Stimulated activated CD8-positive, alpha-beta memory T cell treated with anti-CD3 and anti-CD28 coated beads, Interleukin-7, amount 100 ng/mL, for 48 hours (primary cell): Measurements from ENCODE around the gene MTHFD1L.
"Not testable (repeated sequence)": the region's sequence is repeated elsewhere in the genome, so short reads cannot be mapped to it uniquely, and the experiment has no call there.

Experiments
- DNase-seq, 2 donors: peaks; one replicate each; pipeline ENCODE4 v3.0.0-alpha.2; 2020; ENCODE audit warnings: low read depth in 1 of 2; ENCODE audit errors: extremely low read depth in 1 of 2

The MTHFD1L gene

GRCh38 chr6:150865406-150866146 is at the start of gene MTHFD1L:
Gene MTHFD1L (plus strand): TSS chr6:150865702. CDS start chr6:150865823, 121 bp downstream.
- DNase-seq: peak; percentile 64

DNA sequence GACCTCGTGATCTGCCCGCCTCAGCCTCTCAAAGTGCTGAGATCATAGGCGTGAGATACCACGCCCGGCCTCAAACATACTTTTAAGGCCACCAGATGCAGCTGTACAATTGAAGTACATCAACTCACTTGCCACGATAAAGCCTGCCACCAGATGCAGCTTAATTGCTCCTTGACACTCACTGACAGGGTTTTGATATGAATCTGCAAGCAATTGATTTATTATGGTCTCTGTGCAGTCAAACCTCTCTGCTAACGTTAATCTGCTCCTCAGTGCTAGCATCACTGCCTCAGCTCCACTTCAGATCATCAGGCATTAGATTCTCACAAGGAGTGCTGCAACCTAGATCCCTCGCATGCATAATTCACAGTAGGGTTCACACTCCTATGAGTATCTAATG is 48.9 kb upstream of the MTHFD1L start:
- not testable (repeated sequence) for DNase-seq

DNA sequence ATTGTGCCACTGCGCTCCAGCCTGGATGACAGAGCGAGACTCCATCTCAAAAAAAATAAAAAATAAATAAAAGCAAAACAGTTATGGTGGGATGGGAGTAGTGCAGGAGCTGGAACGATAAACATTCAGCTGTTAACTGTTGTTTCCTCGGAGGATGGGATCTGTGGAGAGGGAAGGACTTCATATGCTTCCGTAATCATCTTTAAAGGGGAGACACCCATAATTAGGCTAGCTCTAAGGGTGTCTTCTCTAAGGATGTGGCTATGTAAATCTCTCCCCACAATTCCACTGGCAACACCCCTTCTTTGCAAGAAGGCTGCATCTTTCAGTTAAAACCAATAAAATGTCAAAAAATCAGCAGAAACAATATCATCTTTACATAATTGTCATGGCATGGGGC is 42.6 kb upstream of the MTHFD1L start:
- DNase-seq: no peak

DNA sequence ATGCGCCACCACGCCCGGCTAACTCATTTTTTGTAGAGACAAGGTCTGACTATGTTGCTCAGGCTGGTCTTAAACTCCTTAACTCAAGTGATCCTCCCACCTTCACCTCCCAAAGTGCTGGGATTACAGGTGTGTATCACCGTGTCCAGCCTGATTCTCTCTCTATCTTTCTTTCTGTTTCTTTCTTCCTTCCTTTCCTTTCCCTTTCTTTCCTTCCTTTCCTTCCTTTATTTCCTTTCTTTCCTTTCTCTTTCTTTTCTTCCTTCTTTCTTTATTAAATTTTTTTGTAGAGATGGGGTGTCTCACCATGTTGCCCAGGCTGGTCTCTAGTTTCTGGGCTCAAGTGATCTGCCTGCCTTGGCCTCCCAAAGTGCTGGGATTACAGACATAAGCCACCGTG is 38.7 kb upstream of the MTHFD1L start:
- DNase-seq: no peak

GRCh38 chr6:150828107-150828506 is 37.4 kb upstream of the MTHFD1L start:
- not testable (repeated sequence) for DNase-seq

GRCh38 chr6:150830439-150831165 is 34.9 kb upstream of the MTHFD1L start:
- DNase-seq: no peak

DNA sequence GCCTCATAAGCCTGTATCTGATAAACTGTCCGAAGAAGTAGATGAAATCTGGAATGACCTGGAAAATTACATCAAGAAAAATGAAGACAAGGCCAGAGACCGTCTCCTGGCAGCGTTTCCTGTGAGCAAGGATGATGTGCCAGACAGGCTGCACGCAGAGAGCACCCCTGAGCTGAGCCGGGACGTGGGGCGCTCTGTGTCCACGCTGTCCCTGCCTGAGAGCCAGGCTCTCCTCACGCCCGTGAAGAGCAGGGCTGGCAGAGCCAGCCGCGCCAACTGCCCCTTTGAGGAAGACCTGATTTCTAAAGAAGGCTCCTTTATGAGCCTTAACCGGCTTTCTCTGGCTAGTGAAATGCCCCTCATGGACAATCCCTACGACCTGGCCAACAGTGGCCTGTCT is 33.9 kb upstream of the MTHFD1L start:
- DNase-seq: no peak

DNA sequence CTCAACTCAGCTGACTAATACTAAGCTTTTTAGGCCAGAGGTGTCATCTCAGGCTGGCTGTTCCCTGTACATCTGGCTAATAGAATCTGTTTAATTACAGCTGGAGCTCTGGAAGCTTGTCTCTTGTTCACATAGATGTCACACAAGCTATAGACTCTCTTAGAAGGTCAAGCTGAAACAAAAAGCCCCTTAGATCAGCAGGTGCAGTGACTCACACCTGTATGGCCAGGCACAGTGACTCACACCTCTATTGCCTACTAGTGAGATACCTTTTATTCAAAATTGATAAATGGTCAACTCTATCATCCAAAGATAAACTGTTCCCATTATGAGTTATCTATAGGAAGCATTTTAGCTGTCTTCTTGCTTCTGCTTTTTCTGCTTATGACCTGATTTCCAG is 29.9 kb upstream of the MTHFD1L start:
- DNase-seq: no peak

- DNase-seq: no peak
Measured at GRCh38 chr6:150840185-150840584, 25.3 kb upstream of the MTHFD1L start.

GRCh38 chr6:150841189-150841588 is 24.3 kb upstream of the MTHFD1L start:
- no peak for DNase-seq

GRCh38 chr6:150841697-150842096 is 23.8 kb upstream of the MTHFD1L start:
- no peak for DNase-seq

- DNase-seq: no peak
Measured at GRCh38 chr6:150844371-150844770, 21.1 kb upstream of the MTHFD1L start.

DNA sequence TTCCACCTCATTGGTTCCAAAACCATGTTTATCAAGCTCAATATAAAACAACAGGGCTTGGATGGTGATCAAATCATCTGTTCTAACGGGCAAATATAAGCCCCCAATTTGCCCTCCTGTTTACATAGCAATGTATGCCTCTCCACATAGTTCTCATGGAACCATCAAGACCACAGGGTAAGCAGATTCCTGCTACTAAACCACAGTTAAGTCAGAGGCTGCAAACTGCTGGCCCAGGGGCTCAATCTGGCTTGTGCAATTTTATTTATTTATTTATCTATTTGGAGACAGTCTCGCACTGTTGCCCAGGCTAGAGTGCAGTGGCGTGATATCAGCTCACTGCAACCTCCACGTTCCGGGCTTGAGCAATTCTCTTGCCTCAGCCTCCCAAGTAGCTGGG is 18.9 kb upstream of the MTHFD1L start:
- DNase-seq: no peak

DNA sequence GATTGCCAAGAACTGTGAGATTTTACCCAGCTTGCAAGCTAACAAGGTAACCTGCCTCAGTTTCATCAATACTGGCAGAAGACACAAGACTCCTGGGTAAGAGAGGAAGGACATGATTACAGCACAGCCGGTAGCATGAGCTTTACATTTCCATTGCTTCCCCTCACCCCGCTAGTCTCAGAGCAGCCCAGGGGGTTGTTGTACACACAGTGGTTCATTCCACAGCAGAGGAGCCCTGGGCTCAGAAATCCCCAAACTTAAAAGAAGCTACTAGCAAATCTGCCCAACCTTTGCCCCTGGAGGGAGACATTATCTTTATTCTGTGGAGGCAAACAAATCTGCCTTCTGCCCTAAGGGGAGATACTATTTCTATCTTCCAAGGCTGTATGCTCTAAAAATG is 17.1 kb upstream of the MTHFD1L start:
- no peak for DNase-seq

DNA sequence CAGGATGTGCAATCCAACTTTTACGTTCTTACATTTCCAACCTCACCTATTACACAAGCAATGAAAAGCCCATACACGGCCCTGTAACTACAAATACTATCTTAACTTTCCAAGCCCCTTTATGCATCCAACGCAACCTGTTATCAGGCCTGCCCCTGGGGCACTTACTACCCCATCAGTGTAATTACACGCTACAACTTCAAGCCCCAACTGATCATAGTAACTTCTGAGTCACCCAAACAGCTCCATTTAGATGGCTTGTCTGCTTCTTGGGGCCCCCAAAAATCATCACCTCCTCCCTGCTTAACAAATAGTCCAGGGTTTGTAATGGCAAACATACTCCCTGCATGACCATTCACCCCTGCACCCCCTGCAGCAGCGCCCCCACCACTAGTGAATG is 11.1 kb upstream of the MTHFD1L start:
- not testable (repeated sequence) for DNase-seq

DNA sequence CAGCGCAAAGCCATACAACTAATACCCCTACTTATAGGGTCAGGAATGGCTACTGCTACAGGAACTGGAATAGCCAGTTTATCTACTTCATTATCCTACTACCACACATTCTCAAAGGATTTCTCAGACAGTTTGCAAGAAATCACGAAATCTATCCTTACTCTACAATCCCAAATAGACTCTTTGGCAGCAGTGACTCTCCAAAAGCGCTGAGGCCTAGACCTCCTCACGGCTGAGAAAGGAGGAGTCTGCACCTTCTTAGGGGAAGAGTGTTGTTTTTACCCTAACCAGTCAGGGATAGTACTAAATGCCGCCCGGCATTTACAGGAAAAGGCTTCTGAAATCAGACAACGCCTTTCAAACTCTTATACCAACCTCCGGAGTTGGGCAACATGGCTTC is 10.3 kb upstream of the MTHFD1L start:
- not testable (repeated sequence) for DNase-seq

DNA sequence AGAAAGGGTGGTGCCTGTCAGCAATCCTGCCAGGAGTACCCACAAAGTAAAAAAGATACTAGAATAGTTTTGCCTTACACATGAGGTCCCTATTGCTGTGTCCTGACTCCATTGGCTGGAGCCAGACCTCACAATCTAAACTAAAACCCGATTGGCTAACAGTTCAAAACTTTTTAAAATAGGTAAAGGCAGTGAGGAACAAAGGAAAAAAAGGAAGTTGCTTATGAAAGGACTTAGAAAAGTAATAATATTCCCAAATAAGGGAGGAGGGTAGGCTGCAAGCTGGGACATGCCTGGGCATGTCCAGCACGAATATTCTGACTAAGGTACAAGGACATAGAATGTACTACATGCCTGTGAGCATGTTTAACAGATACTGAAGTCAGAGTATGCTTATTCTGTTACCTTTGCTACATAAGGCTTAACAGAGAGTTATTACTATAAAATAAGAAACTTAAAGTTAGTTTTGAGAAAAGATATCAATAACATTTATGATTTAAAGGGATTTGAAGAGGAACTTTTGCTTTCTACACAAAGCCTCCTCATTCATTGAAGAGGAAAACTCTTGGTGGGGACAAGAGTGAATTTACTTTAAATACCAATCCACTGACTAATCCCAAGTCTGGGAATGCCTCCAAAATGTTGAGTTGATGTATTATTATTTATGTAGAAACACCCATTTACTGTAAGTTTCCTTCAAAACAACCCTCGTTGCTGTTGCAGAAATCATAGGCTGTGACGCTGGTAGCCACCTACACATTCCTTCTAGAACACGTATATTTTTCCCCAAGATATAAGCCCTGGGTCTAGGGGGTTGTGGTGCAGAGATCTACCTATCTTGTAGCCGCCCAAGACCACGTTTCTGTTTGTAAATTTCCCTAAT is 8.2 kb upstream of the MTHFD1L start:
- no peak for DNase-seq

DNA sequence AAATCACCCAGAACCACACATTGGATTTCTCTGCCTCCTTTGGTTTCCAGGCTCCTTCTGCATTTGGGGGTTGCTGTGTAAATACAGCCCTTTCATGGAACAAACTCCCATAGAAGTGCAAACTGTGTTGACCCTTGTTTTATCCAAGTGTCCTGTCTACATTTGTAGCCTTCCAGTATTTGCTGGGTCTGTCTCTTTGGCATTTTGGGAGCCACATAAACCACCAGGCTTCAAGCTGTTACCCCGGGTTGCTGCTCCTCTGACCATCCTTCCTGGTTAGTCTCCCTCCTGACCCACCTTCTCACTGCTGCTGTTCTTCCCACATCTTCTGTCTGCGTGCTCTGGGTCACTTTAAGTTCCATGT is 7.6 kb upstream of the MTHFD1L start:
- DNase-seq: no peak

- not testable (repeated sequence) for DNase-seq
Measured at GRCh38 chr6:150861448-150862168, 3.9 kb upstream of the MTHFD1L start.

- DNase-seq: no peak
Measured at GRCh38 chr6:150863213-150863928, 2.1 kb upstream of the MTHFD1L start.
